OCI-LY3 (cell line): ENCODE data around the gene RINL.

Experiments
- H2AFZ ChIP-seq: fragments of 200-600, 300-600 bp; shearing (Covaris generic); 2 replicates; pipeline ENCODE4 v1.6.0; 2014; ENCODE audit warnings: antibody characterized with exemption, low read depth, low read length
- H3K27ac ChIP-seq: fragments of 200-600, 300-600 bp; sonication (generic); 2 replicates; pipeline ENCODE4 v1.5.1; 2014; ENCODE audit warnings: mild to moderate bottlenecking, low read length, moderate library complexity, mixed read lengths
- H3K27me3 ChIP-seq: fragments of 200-600, 300-600 bp; sonication (generic); 2 replicates; pipeline ENCODE4 v1.6.1; 2014; ENCODE audit warnings: low read depth, low read length, mixed read lengths
- H3K36me3 ChIP-seq: fragments of 200-600, 300-600 bp; sonication (generic); replicated peaks from 2 replicates; pipeline ENCODE3; 2014; ENCODE audit warnings: low read depth, low read length, mixed read lengths
- H3K4me1 ChIP-seq: fragments of 300-600, 200-600 bp; sonication (generic); 2 replicates; pipeline ENCODE4 v1.6.1; 2014; ENCODE audit warnings: low read length, mixed read lengths
- H3K4me2 ChIP-seq: fragments of 200-600, 300-600 bp; sonication (generic); 2 replicates; pipeline ENCODE4 v1.6.1; 2014; ENCODE audit warnings: low read length, mixed read lengths
- H3K4me3 ChIP-seq: fragments of 300-600, 200-600 bp; sonication (generic); 2 replicates; pipeline ENCODE4 v1.5.1; 2014; ENCODE audit warnings: antibody characterized with exemption, mild to moderate bottlenecking, low read length, moderate library complexity
- H3K79me2 ChIP-seq: fragments of 300-600, 200-600 bp; shearing (Covaris generic); 2 replicates; pipeline ENCODE4 v1.6.1; 2014; ENCODE audit warnings: mild to moderate bottlenecking, low read length, mixed read lengths
- H3K9ac ChIP-seq: fragments of 300-600, 200-600 bp; shearing (Covaris generic); 2 replicates; pipeline ENCODE4 v1.6.0; 2014; ENCODE audit warnings: mild to moderate bottlenecking, low read length, moderate library complexity
- H3K9me3 ChIP-seq: fragments of 200-600, 300-600 bp; shearing (Covaris generic); 2 replicates; pipeline ENCODE4 v1.6.1; 2014; ENCODE audit warnings: low read length, mixed read lengths; ENCODE audit not compliant: insufficient read depth
- H4K20me1 ChIP-seq: fragments of 200-600, 300-600 bp; sonication (generic); 2 replicates; pipeline ENCODE4 v1.6.1; 2016; ENCODE audit warnings: low read length, mixed read lengths; ENCODE audit not compliant: insufficient read depth
- CTCF ChIP-seq: fragments of 200-600, 300-600 bp; sonication (generic); IDR thresholded peaks from 2 replicates; pipeline ENCODE4 v1.5.1; 2014; ENCODE audit warnings: antibody characterized with exemption, low read length, low read depth
- EZH2phosphoT487 ChIP-seq: fragments of 200-600 bp; shearing (Covaris generic); IDR thresholded peaks from 2 replicates; pipeline ENCODE4 v1.6.1; 2018; ENCODE audit warnings: antibody characterized with exemption, mixed run types, low read depth

The RINL gene

DNA sequence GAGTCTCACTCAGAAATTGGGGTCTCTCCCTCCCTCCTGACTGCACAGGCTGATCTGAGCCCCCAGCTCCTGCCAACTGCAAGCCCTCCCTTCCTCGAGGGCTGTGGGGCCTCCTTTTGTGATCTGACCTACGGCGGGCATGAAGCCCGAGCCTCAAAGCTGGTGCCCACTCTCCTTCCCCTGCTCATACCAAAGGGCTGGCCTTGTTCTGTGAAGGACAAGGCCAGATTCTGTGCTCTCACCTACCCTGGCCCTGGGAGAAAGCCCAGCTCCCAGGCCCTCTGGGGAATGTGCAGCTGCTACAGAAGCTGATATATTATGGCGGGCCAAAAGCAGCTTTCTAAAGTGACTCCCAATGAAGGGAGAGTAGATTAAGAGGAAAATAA, 37.5 kb downstream of the RINL start:
- no peak overlapping the region for H2AFZ ChIP-seq
- no peaks in the 10 kb centered on the region for H3K4me1 ChIP-seq
- H3K9ac ChIP-seq = no peak overlapping the region
- TF ChIP-seq EZH2phosphoT487 (no peak), CTCF (no peak)
- H3K36me3 ChIP-seq = peaks cover 92% of the 10 kb centered on the region
- peaks cover 62% of the 10 kb centered on the region for H4K20me1 ChIP-seq
- no peaks in the 10 kb centered on the region for H3K9me3 ChIP-seq
- no peaks in the 10 kb centered on the region for H3K27me3 ChIP-seq
- no peak overlapping the region for H3K27ac ChIP-seq
- no peak overlapping the region for H3K4me2 ChIP-seq
- no peak overlapping the region for H3K4me3 ChIP-seq
- H3K79me2 ChIP-seq = peaks cover 49% of the 10 kb centered on the region

- peaks cover 59% of the 10 kb centered on the region for H4K20me1 ChIP-seq
- no peak overlapping the region for H3K9ac ChIP-seq
- peaks cover 43% of the 10 kb centered on the region for H3K79me2 ChIP-seq
- no peak overlapping the region for H3K4me2 ChIP-seq
- H3K27me3 ChIP-seq = no peaks in the 10 kb centered on the region
- no peak overlapping the region for H3K4me3 ChIP-seq
- H3K9me3 ChIP-seq = no peaks in the 10 kb centered on the region
- H3K36me3 ChIP-seq = peaks cover 91% of the 10 kb centered on the region
- no peak overlapping the region for H3K27ac ChIP-seq
- TF ChIP-seq EZH2phosphoT487 = no peak
- no peak for TF ChIP-seq CTCF
- no peaks in the 10 kb centered on the region for H3K4me1 ChIP-seq
- no peak overlapping the region for H2AFZ ChIP-seq
Observed at GRCh38 chr19:38839816-38840582, 38.1 kb downstream of the RINL start.

DNA sequence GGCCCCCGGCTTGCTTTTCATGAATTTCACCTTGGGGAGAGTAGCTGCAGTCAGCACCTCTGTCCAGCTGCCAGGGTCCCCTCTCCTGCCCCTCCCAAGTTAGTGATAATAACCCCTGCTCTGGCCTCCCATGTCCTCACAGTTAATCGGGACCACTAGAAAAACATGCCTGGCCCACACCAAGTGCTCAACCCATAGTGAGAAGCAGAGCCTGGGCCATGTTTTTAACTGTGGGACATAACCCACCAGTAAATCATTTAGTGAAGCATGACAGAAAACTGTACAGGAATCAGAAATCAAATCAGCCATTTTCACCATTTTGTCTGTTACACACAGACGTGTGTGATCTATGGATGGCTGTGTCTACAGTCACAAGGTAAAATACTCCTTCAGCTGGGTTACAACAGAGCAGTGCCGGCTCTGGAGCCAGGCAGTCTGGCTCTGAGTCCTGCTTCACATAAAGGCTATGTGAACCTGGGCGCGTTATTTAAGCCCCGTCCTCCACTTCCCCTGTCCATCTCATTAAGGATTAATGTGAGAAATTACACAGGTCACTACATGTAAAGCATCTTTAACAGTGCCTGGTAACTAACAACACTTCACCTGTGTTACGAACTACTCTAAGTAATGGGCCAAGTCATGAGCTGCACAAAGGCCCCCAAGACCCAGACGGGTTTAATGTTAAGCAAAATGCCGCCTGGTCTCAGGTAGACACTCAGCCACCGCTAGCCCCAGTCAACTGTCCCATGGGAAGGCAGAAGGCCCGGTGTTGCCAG, 38.9 kb downstream of the RINL start:
- Histone ChIP-seq H3K27me3 (no peaks in the 10 kb centered on the region), H3K36me3 (peaks cover 83% of the 10 kb centered on the region), H3K9ac (no peak overlapping the region), H3K9me3 (no peaks in the 10 kb centered on the region), H4K20me1 (peaks cover 54% of the 10 kb centered on the region), H3K4me3 (no peak overlapping the region), H3K4me2 (no peak overlapping the region), H3K4me1 (no peaks in the 10 kb centered on the region), H2AFZ (no peak overlapping the region), H3K79me2 (peaks cover 35% of the 10 kb centered on the region), H3K27ac (no peak overlapping the region)
- no peak for TF ChIP-seq EZH2phosphoT487
- no peak for TF ChIP-seq CTCF

GRCh38 chr19:38838208-38838985, 39.7 kb downstream of the RINL start:
- H3K36me3 ChIP-seq = peaks cover 75% of the 10 kb centered on the region
- TF ChIP-seq CTCF = no peak
- no peak for TF ChIP-seq EZH2phosphoT487
- no peaks in the 10 kb centered on the region for H3K4me1 ChIP-seq
- H3K4me2 ChIP-seq = no peak overlapping the region
- no peaks in the 10 kb centered on the region for H3K9me3 ChIP-seq
- H3K4me3 ChIP-seq = no peak overlapping the region
- peaks cover 47% of the 10 kb centered on the region for H4K20me1 ChIP-seq
- H3K79me2 ChIP-seq = peaks cover 27% of the 10 kb centered on the region
- no peak overlapping the region for H3K9ac ChIP-seq
- H3K27me3 ChIP-seq = no peaks in the 10 kb centered on the region
- H3K27ac ChIP-seq = no peak overlapping the region
- no peak overlapping the region for H2AFZ ChIP-seq
